ENCODE results near the gene ADGRB3. TPM values are rescaled to one million over a fixed set of nuclear protein-coding genes. Genes with fewer than 3 reads are reported as not detected.
A peak's percentile ranks its signal among the peaks of the same experiment; 100 is the strongest.

Gene ADGRB3
- polyA plus RNA-seq, 2 of the 4 experiments (the other 2 are of a cell fraction), result not detected

- TF ChIP-seq TFCP2L1 (CRISPR knock-in tag; IDR thresholded peaks at IDR 0.05), result no peak
- TF ChIP-seq JUNB (IDR thresholded peaks at IDR 0.05), result no peak
- TF ChIP-seq FOSL2 (IDR thresholded peaks at IDR 0.05), result no peak
- TF ChIP-seq FOSL2 (CRISPR knock-in tag; IDR thresholded peaks at IDR 0.05), result no peak
- TF ChIP-seq CHD2 (IDR thresholded peaks at IDR 0.05; ENCODE audit: low read length, partially characterized antibody), result no peak
Observed at GRCh38 chr6:68633281-68633971, 1.7 kb upstream of the ADGRB3 start (continued).

- no peak overlapping the region for H3K27ac ChIP-seq
- H3K4me3 ChIP-seq, result peak overlapping the region; percentile 58
- 21% methylated on average over 23 of the region's 23 CpGs for WGBS (ENCODE audit: missing lambda C conversion rate)
- TF ChIP-seq RNF2 (IDR thresholded peaks at IDR 0.05; ENCODE audit: borderline replicate concordance, low read depth) (0 out of 2 replicates have a peak, but pooled peaks have one; percentile 32), HOXA7 (CRISPR knock-in tag; IDR thresholded peaks at IDR 0.05) (no peak)
- no peaks in the 10 kb centered on the region for H3K9me3 ChIP-seq
- no peak for FAIRE-seq
- ChIA-PET CTCF (interaction anchor here (1.0 kb wide), 1 partner anchor 1532 kb away, joined by 3 read pairs; no protein-coding TSS in a partner anchor), POLR2A (no interaction called here)
- no peaks in the 10 kb centered on the region for H3K4me1 ChIP-seq
- DNase-seq (ENCODE audit: low read depth in 1 of 2, low spot score in 1 of 2), result no peak
- no peak; a peak in 4 of 6 replicates for ATAC-seq
- peak overlapping the region; percentile 93 for H3K4me2 ChIP-seq
Observed at GRCh38 chr6:68633972-68634725, 933 bp upstream of the ADGRB3 start.

GRCh38 chr6:68635412-68635705, 277 bp downstream of the ADGRB3 start:
- under 1% methylated on average over 12 of the region's 15 CpGs for whole genome bisulfite sequencing (ENCODE audit: missing lambda C conversion rate)
- TF ChIP-seq NPAS2 (CRISPR knock-in tag; IDR thresholded peaks at IDR 0.05; ENCODE audit: borderline replicate concordance) (no peak), RNF2 (IDR thresholded peaks at IDR 0.05; ENCODE audit: borderline replicate concordance, low read depth) (peak; percentile 13; the same call in 1 of the 2 replicates), RARB (CRISPR knock-in tag; IDR thresholded peaks at IDR 0.05) (no peak), RCOR1 (IDR thresholded peaks at IDR 0.05; ENCODE audit: low read depth, low read length) (no peak)
- no peak for DNase-seq (ENCODE audit: low read depth in 1 of 2, low spot score in 1 of 2)
- Histone ChIP-seq H3K4me3 (peak overlapping the region; percentile 58), H3K9me3 (no peaks in the 10 kb centered on the region), H3K27ac (no peak overlapping the region), H3K4me1 (no peaks in the 10 kb centered on the region), H3K4me2 (peak overlapping the region; percentile 93)
- no peak for FAIRE-seq
- ChIA-PET POLR2A (no interaction called here), CTCF (no interaction called here)
- ATAC-seq, result peak in 1 of 2 experiments; percentile 15; a peak in 1 of 6 replicates

GRCh38 chr6:68635706-68636513, 828 bp downstream of the ADGRB3 start:
- TF ChIP-seq SREBF2 (IDR thresholded peaks at IDR 0.05) (no peak), CBX2 (IDR thresholded peaks at IDR 0.05; ENCODE audit: borderline replicate concordance, low read depth) (no peak), ZC3H11A (IDR thresholded peaks at IDR 0.05) (peak; percentile 48)
- ChIA-PET CTCF (no interaction called here), POLR2A (no interaction called here)
- WGBS (ENCODE audit: missing lambda C conversion rate), result 4% methylated on average over 23 of the region's 24 CpGs
- peak in 1 of 2 experiments; percentile 54; a peak in 3 of 6 replicates for ATAC-seq
- Histone ChIP-seq H3K4me1 (no peaks in the 10 kb centered on the region), H3K4me3 (peak overlapping the region; percentile 58), H3K9me3 (no peaks in the 10 kb centered on the region), H3K27ac (no peak overlapping the region), H3K4me2 (peak overlapping the region; percentile 93)
- DNase-seq (ENCODE audit: low read depth in 1 of 2, low spot score in 1 of 2), result no peak
- no peak for FAIRE-seq

GRCh38 chr6:68636666-68637065, 1.6 kb downstream of the ADGRB3 start:
- Histone ChIP-seq H3K4me1 (no peaks in the 10 kb centered on the region), H3K9me3 (no peaks in the 10 kb centered on the region), H3K4me3 (no peak overlapping the region), H3K4me2 (no peak overlapping the region; the same call in 2 of the 3 replicates), H3K27ac (no peak overlapping the region)
- ATAC-seq, result no peak
- no peak for TF ChIP-seq CBX2 (IDR thresholded peaks at IDR 0.05; ENCODE audit: borderline replicate concordance, low read depth)
- no peak for TF ChIP-seq TP53 (CRISPR knock-in tag; IDR thresholded peaks at IDR 0.05)
- TF ChIP-seq FOXS1 (CRISPR knock-in tag; IDR thresholded peaks at IDR 0.05), result no peak
- no peak for TF ChIP-seq RFX5 (IDR thresholded peaks at IDR 0.05)
- TF ChIP-seq GATA3 (IDR thresholded peaks at IDR 0.05; ENCODE audit: borderline replicate concordance), result no peak
- TF ChIP-seq NFE2L2 (conservative IDR thresholded peaks at IDR 0.05; ENCODE audit: low read length), result no peak
- WGBS (ENCODE audit: missing lambda C conversion rate), result 56% methylated on average over 5 of the region's 5 CpGs
- no peak for FAIRE-seq
- no peak for DNase-seq (ENCODE audit: low read depth in 1 of 2, low spot score in 1 of 2)
- ChIA-PET POLR2A (no interaction called here), CTCF (interaction anchor here (0.6 kb wide), 3 partner anchors 49 to 1505 kb away, joined by 3 read pairs; no protein-coding TSS in a partner anchor)

Measured in A549 (cell line).